WTC11 (cell line): Measurements from ENCODE around the gene SNPH.

Source experiments
- ATF3 ChIP-seq: sonication (generic); formaldehyde crosslinking; conservative IDR thresholded peaks from 2 replicates; pipeline ENCODE4 v1.8.1; 2022; ENCODE audit warnings: mild to moderate bottlenecking, missing genetic modification reagents
- CBFB ChIP-seq: sonication (generic); formaldehyde crosslinking; IDR thresholded peaks from 2 replicates; pipeline ENCODE4 v1.8.1; 2022; ENCODE audit warnings: mild to moderate bottlenecking, low read depth, missing genetic modification reagents
- CREM ChIP-seq: sonication (generic); formaldehyde crosslinking; IDR thresholded peaks from 2 replicates; pipeline ENCODE4 v1.8.1; 2022; ENCODE audit warnings: mild to moderate bottlenecking, missing genetic modification reagents, moderate library complexity
- CTCF ChIP-seq: fragments of 200-600 bp; IDR thresholded peaks from 2 replicates; pipeline ENCODE4 v1.8.0; 2022; ENCODE audit warnings: antibody characterized with exemption
- TCF7 ChIP-seq: sonication (generic); formaldehyde crosslinking; IDR thresholded peaks from 2 replicates; pipeline ENCODE4 v1.8.0; 2022; ENCODE audit warnings: mild to moderate bottlenecking, low read depth, missing genetic modification reagents, moderate library complexity
- ZBTB21 ChIP-seq: sonication (generic); formaldehyde crosslinking; IDR thresholded peaks from 2 replicates; pipeline ENCODE4 v1.8.1; 2023; ENCODE audit warnings: mild to moderate bottlenecking, missing genetic modification reagents, borderline replicate concordance
- ZNF532 ChIP-seq: fragments of 250-450 bp; sonication (Bioruptor Pico); IDR thresholded peaks from 2 replicates; pipeline ENCODE4 v1.9.0; 2021; ENCODE audit warnings: mild to moderate bottlenecking, borderline replicate concordance
- ZSCAN18 ChIP-seq: fragments of 250-450 bp; sonication (Bioruptor Pico); IDR thresholded peaks from 2 replicates; pipeline ENCODE4 v2.1.2; 2022; ENCODE audit warnings: mild to moderate bottlenecking, moderate library complexity

- TF ChIP-seq CREM (CRISPR knock-in tag) = no peak
- TF ChIP-seq CTCF = no peak
- no peak for TF ChIP-seq ATF3 (CRISPR knock-in tag)
- TF ChIP-seq ZBTB21 (CRISPR knock-in tag) = no peak
- no peak for TF ChIP-seq ZSCAN18 (CRISPR knock-in tag)
- TF ChIP-seq ZNF532 (CRISPR knock-in tag) = no peak
- no peak for TF ChIP-seq CBFB (CRISPR knock-in tag)
- no peak for TF ChIP-seq TCF7
Measured at GRCh38 chr20:1312308-1312707, 46.2 kb downstream of the SNPH start.
